K562 (cell line): Measurements from ENCODE around the gene GPR4. TPM values are rescaled to one million over a fixed set of nuclear protein-coding genes. Genes with fewer than 3 reads are reported as not detected.

ENCODE experiments used
- BDP1 ChIP-seq: IDR thresholded peaks from 3 replicates; pipeline ENCODE4 v1.6.1; 2011; ENCODE audit not compliant: insufficient read length, insufficient read depth
- BRD4 ChIP-seq: fragments of 200-600 bp; sonication (generic); IDR thresholded peaks from 2 replicates; pipeline ENCODE4 v1.6.1; 2017; ENCODE audit warnings: inconsistent platforms
- CAMTA2 ChIP-seq: fragments of 250-450 bp; sonication (Bioruptor Pico); conservative IDR thresholded peaks from 2 replicates; pipeline ENCODE4 v1.5.1; 2022
- CHD4 ChIP-seq: fragments of 200-600 bp; sonication (generic); IDR thresholded peaks from 3 replicates; pipeline ENCODE4 v1.6.1; 2012; ENCODE audit warnings: low read depth, mild to moderate bottlenecking, mixed read lengths, low read length, inconsistent platforms; ENCODE audit not compliant: insufficient read depth, insufficient replicate concordance, poor library complexity, severe bottlenecking
- DPF2 ChIP-seq: fragments of 450-650 bp; IDR thresholded peaks from 2 replicates; pipeline ENCODE4 v1.6.1; 2016
- ILF3 ChIP-seq: fragments of 450-650 bp; IDR thresholded peaks from 2 replicates; pipeline ENCODE4 v1.6.1; 2018; ENCODE audit warnings: antibody characterized with exemption, mild to moderate bottlenecking, moderate library complexity, borderline replicate concordance
- KLF13 ChIP-seq: fragments of 450-650 bp; IDR thresholded peaks from 2 replicates; pipeline ENCODE4 v1.6.1; 2016; ENCODE audit warnings: missing genetic modification characterization, low read depth, mild to moderate bottlenecking, missing compliant biosample characterization, moderate library complexity, borderline replicate concordance
- MAFF ChIP-seq: IDR thresholded peaks from 2 replicates; pipeline ENCODE4 v1.6.1; 2012; ENCODE audit warnings: low read length, improper control_type of control experiment
- MBD2 ChIP-seq: sonication (generic); IDR thresholded peaks from 2 replicates; pipeline ENCODE4 v1.6.1; 2016; ENCODE audit warnings: low read depth, borderline replicate concordance
- MCM5 ChIP-seq: fragments of 450-650 bp; IDR thresholded peaks from 2 replicates; pipeline ENCODE4 v1.6.1; 2016; ENCODE audit warnings: low read depth
- MIER1 ChIP-seq: fragments of 450-650 bp; IDR thresholded peaks from 2 replicates; pipeline ENCODE4 v1.6.1; 2016; ENCODE audit warnings: antibody characterized with exemption, mild to moderate bottlenecking, low read depth
- MXI1 ChIP-seq: IDR thresholded peaks from 2 replicates; pipeline ENCODE4 v1.6.1; 2011; ENCODE audit warnings: low read depth, mild to moderate bottlenecking, improper control_type of control experiment, low read length
- RBFOX2 ChIP-seq: fragments of 200-400 bp; formaldehyde crosslinking; IDR thresholded peaks from 2 replicates; pipeline ENCODE4 v1.6.1; 2017; ENCODE audit warnings: low read depth, mild to moderate bottlenecking, low read length, moderate library complexity
- SRSF1 ChIP-seq: fragments of 200-400 bp; formaldehyde crosslinking; IDR thresholded peaks from 2 replicates; pipeline ENCODE4 v1.6.1; 2017; ENCODE audit warnings: mild to moderate bottlenecking, low read depth, low read length, moderate library complexity
- TEAD2 ChIP-seq: fragments of 450-650 bp; IDR thresholded peaks from 2 replicates; pipeline ENCODE4 v1.6.1; 2016; ENCODE audit warnings: missing genetic modification characterization, control low read depth, missing compliant biosample characterization
- XRCC3 ChIP-seq: fragments of 450-650 bp; IDR thresholded peaks from 2 replicates; pipeline ENCODE4 v1.6.1; 2017; ENCODE audit warnings: mild to moderate bottlenecking, moderate library complexity
- ZFX ChIP-seq: sonication (generic); formaldehyde crosslinking; IDR thresholded peaks from 2 replicates; pipeline ENCODE4 v1.8.0; 2022; ENCODE audit warnings: mild to moderate bottlenecking, missing genetic modification reagents, moderate library complexity
- ZKSCAN3 ChIP-seq: fragments of 250-450 bp; sonication (Bioruptor Pico); IDR thresholded peaks from 2 replicates; pipeline ENCODE4 v1.4.0; 2020
- ZNF23 ChIP-seq: fragments of 250-450 bp; sonication (Bioruptor Pico); IDR thresholded peaks from 2 replicates; pipeline ENCODE4 v1.4.0; 2020; ENCODE audit warnings: mild to moderate bottlenecking
- ZNF668 ChIP-seq: fragments of 250-450 bp; sonication (Bioruptor Pico); IDR thresholded peaks from 2 replicates; pipeline ENCODE4 v1.8.0; 2022; ENCODE audit warnings: mild to moderate bottlenecking, inconsistent platforms
- ZNF75A ChIP-seq: fragments of 450-650 bp; formaldehyde crosslinking; IDR thresholded peaks from 2 replicates; pipeline ENCODE4 v1.4.0; 2020; ENCODE audit warnings: mild to moderate bottlenecking
- polyA plus RNA-seq, 8 experiments: library from polyadenylated mRNA; depleted of rRNA in 4 of 8; stranded (reverse) in 5 of 8; unstranded in 3 of 8; fragments of >200 nt; fragmentation: Nextera tagmentation in 2 of 8; fragmentation: Illumina TruSeq in 1 of 8; extraction: Ambion mirVana in 2 of 8; extraction: Trizol in 1 of 8; gene quantifications; 2 replicates each; pipeline versions ENCODE4 v1.2.1 to v1.2.3, GENCODE V29; 2011 to 2014; ENCODE audit warnings: inconsistent platforms in 1 of 8, missing spikeins in 1 of 8
- total RNA-seq, 7 experiments: library from RNA; depleted of rRNA in 6 of 7; stranded (reverse); fragments of >200 nt in 6 of 7; fragmentation: Illumina TruSeq in 2 of 7; extraction: Trizol in 2 of 7; gene quantifications; 2 replicates each; pipeline versions ENCODE4 v1.2.1 to v1.2.3, GENCODE V29; 2011 to 2021; ENCODE audit warnings: low replicate concordance in 1 of 7
- TF ChIP-seq, protein P1 (sequence below): fragments of 250-450 bp; sonication (Bioruptor Pico); IDR thresholded peaks from 2 replicates; pipeline ENCODE4 v1.5.0; 2022; ENCODE audit warnings: mild to moderate bottlenecking
- TF ChIP-seq, protein P2 (sequence below), 2 experiments: fragments of 450-650 bp; IDR thresholded peaks; 2 replicates each; pipeline ENCODE4 v1.6.1; 2016
- TF ChIP-seq, protein P3 (sequence below), 2 experiments: fragments of 450-650 bp; IDR thresholded peaks; 2 replicates each; pipeline ENCODE4 v1.6.1; 2018; ENCODE audit warnings: mild to moderate bottlenecking in 2 of 2, low read depth in 1 of 2; ENCODE audit not compliant: partially characterized antibody in 2 of 2

The GPR4 gene
- total and polyA plus RNA-seq, 9 of the 15 experiments (the other 6 are each of a cell fraction or from before 2014, with no cell fraction given): 0.03 to 0.09 (median 0.04) TPM; not detected in 5

- TF ChIP-seq CAMTA2: no peak
- TF ChIP-seq MIER1: no peak
- TF ChIP-seq KLF13: no peak
- TF ChIP-seq RBFOX2: no peak
- TF ChIP-seq ZNF23 (CRISPR knock-in tag): no peak
- TF ChIP-seq ZFX (CRISPR knock-in tag): no peak
- no peak for TF ChIP-seq ZNF75A (CRISPR knock-in tag)
- no peak for TF ChIP-seq MXI1
- TF ChIP-seq, protein P1, sequence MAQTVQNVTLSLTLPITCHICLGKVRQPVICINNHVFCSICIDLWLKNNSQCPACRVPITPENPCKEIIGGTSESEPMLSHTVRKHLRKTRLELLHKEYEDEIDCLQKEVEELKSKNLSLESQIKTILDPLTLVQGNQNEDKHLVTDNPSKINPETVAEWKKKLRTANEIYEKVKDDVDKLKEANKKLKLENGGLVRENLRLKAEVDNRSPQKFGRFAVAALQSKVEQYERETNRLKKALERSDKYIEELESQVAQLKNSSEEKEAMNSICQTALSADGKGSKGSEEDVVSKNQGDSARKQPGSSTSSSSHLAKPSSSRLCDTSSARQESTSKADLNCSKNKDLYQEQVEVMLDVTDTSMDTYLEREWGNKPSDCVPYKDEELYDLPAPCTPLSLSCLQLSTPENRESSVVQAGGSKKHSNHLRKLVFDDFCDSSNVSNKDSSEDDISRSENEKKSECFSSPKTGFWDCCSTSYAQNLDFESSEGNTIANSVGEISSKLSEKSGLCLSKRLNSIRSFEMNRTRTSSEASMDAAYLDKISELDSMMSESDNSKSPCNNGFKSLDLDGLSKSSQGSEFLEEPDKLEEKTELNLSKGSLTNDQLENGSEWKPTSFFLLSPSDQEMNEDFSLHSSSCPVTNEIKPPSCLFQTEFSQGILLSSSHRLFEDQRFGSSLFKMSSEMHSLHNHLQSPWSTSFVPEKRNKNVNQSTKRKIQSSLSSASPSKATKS (CRISPR knock-in tag): no peak
- no peak for TF ChIP-seq MAFF
- no peak for TF ChIP-seq SRSF1
- TF ChIP-seq ZNF668 (CRISPR knock-in tag): no peak
- no peak for TF ChIP-seq MCM5
- TF ChIP-seq MBD2: no peak
- TF ChIP-seq CHD4: no peak
- TF ChIP-seq, protein P2, sequence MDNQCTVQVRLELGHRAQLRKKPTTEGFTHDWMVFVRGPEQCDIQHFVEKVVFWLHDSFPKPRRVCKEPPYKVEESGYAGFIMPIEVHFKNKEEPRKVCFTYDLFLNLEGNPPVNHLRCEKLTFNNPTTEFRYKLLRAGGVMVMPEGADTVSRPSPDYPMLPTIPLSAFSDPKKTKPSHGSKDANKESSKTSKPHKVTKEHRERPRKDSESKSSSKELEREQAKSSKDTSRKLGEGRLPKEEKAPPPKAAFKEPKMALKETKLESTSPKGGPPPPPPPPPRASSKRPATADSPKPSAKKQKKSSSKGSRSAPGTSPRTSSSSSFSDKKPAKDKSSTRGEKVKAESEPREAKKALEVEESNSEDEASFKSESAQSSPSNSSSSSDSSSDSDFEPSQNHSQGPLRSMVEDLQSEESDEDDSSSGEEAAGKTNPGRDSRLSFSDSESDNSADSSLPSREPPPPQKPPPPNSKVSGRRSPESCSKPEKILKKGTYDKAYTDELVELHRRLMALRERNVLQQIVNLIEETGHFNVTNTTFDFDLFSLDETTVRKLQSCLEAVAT (IDR thresholded peaks at IDR 0.05): no peak
- TF ChIP-seq BRD4: no peak
- TF ChIP-seq TEAD2 (tag): no peak
- TF ChIP-seq DPF2: no peak
- TF ChIP-seq ZKSCAN3 (CRISPR knock-in tag): no peak
- TF ChIP-seq, protein P3, sequence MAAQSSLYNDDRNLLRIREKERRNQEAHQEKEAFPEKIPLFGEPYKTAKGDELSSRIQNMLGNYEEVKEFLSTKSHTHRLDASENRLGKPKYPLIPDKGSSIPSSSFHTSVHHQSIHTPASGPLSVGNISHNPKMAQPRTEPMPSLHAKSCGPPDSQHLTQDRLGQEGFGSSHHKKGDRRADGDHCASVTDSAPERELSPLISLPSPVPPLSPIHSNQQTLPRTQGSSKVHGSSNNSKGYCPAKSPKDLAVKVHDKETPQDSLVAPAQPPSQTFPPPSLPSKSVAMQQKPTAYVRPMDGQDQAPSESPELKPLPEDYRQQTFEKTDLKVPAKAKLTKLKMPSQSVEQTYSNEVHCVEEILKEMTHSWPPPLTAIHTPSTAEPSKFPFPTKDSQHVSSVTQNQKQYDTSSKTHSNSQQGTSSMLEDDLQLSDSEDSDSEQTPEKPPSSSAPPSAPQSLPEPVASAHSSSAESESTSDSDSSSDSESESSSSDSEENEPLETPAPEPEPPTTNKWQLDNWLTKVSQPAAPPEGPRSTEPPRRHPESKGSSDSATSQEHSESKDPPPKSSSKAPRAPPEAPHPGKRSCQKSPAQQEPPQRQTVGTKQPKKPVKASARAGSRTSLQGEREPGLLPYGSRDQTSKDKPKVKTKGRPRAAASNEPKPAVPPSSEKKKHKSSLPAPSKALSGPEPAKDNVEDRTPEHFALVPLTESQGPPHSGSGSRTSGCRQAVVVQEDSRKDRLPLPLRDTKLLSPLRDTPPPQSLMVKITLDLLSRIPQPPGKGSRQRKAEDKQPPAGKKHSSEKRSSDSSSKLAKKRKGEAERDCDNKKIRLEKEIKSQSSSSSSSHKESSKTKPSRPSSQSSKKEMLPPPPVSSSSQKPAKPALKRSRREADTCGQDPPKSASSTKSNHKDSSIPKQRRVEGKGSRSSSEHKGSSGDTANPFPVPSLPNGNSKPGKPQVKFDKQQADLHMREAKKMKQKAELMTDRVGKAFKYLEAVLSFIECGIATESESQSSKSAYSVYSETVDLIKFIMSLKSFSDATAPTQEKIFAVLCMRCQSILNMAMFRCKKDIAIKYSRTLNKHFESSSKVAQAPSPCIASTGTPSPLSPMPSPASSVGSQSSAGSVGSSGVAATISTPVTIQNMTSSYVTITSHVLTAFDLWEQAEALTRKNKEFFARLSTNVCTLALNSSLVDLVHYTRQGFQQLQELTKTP (IDR thresholded peaks at IDR 0.05; ENCODE audit: low read depth in 1 of 2, partially characterized antibody in 2 of 2): peak in 1 of 2 experiments; percentile 33
- TF ChIP-seq BDP1: no peak
- no peak for TF ChIP-seq ILF3
- TF ChIP-seq XRCC3: no peak
Observed at GRCh38 chr19:45558399-45558878, 43.6 kb downstream of the GPR4 start (continued).
